SK-N-SH (cell line): ENCODE results near the gene PLIN3.

ENCODE experiments used
- CTCF ChIP-seq: fragments of 200-600 bp; sonication (generic); IDR thresholded peaks from 2 replicates; pipeline ENCODE4 v1.6.1; 2017; ENCODE audit warnings: antibody characterized with exemption, mild to moderate bottlenecking, moderate library complexity
- POLR2AphosphoS5 ChIP-seq: IDR thresholded peaks from 2 replicates; pipeline ENCODE4 v1.6.1; 2012; ENCODE audit warnings: low read depth, low read length

- TF ChIP-seq CTCF (no peak), POLR2AphosphoS5 (no peak)
These were observed 893 bp upstream of the PLIN3 start for GRCh38 chr19:4868286-4868834.
